ENCODE measurements around the gene TPO.

TPO gene

DNA sequence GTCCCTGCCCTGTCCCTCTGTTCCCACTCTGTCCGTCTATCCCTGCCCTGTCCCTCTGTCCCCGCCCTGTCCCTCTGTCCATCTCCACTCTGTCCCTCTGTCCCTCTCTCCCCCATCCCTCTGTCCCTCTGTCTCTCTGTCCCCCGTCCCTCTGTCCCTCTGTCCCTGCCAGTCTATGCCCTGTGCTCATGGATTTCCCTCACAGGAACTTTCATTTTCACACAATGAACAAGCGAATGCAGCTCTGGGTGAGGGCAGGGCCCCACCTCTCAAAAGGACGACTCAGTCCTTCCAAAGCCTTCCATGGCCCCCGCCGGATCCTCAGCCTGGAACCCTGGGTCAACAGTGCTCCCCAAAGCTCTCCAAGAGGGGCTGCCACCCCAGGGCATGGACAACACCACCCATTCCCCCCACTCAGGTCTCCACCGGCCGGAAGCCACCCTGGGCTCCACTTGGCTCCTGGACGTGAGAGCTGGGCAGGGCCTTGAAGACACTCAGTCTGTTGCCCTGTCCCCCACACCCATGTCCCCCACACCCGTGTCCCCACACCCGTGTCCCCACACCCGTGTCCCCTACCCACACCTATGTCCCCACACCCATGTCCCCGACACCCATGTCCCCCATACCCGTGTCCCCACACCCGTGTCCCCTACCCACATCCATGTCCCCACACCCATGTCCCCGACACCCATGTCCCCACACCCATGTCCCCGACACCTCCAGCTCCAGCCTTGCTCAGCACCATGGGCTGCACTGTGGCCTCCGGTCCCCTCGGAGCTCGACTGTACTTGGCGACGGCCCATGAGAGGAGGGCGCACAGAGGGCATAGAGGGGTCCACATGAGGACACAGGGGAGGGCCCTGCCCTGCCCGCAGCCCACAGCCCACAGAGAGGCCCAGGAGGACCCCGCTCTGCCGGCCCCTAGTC, 175.1 kb downstream of the TPO start:
- no peak for DNase-seq

DNA sequence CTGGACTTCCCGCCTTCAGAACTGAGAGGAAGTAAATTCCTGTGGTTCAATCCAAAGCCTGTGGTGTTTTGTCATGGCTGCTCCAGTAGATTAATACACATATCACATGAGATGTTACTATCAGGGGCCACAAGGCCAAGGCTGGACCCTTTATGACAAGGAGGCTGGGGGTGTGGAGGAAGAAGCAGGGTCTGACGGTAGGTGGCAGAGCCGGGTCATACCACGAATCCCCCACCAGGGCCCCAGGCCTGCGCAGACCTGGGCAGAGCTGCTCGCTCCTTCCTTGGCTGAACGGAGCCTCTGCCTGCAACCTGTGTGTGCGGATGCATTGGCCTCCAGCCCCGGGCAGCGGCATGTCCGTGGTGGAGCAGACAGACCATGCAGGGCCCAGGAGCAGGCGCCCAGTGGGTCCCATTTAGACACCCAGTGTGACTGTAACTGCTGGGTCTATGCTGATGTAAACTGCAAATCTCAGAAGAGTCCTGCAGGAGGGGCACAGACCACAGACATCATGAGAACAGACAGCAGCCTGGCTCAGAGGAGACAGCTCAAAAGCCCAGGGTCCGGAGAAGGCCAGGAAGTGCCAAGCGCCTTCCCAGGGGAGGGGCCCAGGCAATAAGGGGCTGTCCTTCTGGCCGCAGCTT, 175.8 kb downstream of the TPO start:
- DNase-seq = no peak

DNA sequence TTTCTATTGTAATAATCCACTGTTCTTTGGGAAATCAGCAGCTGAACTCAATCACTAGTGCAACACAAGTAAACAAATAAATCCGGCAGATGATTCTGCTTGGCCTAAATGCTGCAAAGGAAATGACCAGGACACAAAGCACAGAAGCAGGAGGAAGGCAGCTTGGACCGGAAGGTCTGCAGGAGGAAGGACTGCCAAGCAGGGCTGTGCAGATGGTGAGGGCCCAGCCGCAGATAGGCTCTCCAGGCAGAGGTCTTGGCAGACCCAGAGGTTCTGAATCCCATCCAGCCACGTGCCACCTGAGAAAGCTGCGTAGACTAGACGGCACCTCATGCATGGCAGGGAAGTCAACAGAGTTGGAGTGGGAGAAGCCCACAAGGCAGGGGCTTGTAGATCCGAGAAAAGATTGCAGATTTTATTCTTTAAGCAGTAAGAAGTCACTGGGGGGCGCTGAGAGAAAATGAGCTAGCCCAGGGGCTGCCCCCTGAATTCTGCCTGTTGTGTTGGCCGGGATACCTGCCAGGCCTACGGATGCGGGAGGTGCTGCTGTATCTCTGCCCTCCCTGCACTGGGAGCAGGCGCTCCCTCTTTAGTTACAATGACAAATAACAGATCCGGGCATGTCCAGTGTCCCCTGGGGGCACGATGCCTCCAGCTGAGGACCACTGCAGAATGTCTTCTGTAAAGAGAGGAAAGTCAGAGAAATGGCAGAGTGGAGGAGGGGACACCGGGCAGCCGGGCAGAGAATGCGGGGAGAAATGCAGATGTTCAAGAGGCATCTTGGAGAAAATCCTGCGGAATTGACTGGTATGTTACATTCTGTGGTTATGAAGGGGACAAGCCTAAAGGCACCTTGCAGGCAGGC, 177.6 kb downstream of the TPO start:
- no peak for DNase-seq

DNA sequence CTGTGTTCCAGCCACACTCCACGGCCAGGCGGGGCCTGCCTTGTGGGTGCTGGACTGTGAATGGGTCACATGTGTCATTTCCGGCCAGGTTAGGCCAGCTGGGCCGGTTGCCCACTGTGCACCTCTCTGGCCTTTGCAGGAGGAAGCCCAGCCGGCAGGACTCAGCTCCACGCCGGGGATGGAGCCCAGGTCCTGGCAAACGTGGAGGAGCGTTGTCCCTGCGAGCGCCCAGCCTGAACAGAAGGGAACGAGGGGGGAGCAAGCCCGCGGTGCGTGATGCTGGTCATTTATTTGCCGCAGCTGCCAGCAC, 178.2 kb downstream of the TPO start:
- DNase-seq = no peak

Data from cerebellar nuclear complex (tissue), 1 donor.